ENCODE data around the gene ATP8A2.

The ATP8A2 gene

DNA sequence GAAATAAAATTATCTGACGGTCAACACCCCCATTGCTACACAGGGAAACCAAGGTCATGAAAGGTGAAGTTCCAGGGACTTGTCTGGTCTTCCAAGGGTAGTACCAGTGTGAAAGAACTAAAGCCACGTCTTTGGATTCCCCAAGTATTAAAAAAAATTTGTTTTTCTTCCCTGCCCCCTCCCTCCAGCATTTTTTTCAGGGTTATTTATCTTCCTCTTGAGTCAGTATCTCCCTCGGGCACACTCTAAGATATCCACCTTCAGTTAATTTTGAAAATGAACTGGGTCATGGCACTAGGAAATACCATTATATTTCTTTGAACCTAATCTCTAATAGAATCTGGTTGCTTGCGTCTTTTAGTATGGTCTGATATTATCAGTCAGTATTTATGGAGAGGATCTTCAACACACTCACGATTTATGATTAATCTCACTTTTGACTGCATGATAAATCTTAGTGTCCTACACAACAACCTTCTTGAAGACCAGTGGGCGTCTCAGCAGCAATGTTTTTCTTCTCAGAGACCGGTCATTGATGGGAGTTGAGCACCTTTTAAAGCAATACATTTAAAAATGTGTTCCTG, 9.1 kb downstream of the ATP8A2 start:
- DNase-seq (ENCODE audit: low read depth in 2 of 2) = no peak

- no peak for DNase-seq (ENCODE audit: low read depth in 2 of 2)
Observed at GRCh38 chr13:25384758-25385410, 13.1 kb downstream of the ATP8A2 start.

DNA sequence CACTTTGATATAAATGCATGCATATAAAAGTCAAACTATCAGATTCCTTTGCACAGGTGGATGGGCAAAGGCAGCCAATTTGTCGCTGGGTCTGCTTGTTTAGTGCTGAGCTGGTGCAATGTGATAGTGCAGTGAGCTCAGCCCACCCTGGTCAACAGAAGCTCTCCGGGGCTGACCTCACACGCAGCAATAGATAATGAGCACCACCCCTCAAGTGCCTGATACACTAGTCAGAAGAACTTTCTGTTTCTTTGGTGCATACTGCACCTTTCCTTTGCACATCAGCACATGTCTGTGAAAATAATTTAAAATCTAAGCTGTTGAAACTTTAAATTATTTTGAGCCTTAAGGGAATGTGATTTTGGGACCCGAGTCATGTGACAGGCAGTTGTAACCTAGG, 20.2 kb downstream of the ATP8A2 start:
- DNase-seq (ENCODE audit: low read depth in 2 of 2) = no peak

DNA sequence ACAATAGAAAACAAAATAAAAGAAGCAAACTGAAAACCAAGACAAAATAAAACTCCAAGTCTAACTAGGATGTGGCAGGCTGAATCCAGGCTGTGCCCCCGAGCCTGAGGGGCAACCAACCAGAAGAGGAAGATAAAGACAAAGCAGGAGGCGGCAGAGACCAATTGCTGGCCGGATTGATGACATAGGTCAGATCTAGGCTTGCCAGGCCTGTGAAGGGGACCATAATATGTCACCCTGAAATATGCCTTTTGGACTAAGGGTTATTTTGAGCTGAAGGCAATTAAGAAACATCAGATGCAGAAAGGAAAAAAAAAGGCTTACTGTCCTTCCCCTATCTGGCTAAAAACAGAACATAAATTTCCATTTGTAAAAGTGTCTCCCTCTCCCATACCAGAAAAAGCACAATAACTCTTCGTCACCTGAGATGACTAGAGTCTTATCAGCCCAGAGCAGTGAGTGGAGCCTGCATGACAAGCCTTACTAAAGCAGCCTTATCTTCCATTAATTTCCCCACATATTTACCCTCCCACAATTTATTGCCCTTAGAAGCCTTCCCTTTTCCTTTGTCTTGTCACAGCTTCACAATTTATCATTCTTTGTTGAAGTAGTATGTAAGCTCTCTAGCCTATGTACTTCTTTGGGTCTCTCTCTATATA, 22.8 kb downstream of the ATP8A2 start:
- DNase-seq (ENCODE audit: low read depth in 2 of 2) = no peak

GRCh38 chr13:25397763-25398162, 26.0 kb downstream of the ATP8A2 start:
- no peak for DNase-seq (ENCODE audit: low read depth in 2 of 2)

DNA sequence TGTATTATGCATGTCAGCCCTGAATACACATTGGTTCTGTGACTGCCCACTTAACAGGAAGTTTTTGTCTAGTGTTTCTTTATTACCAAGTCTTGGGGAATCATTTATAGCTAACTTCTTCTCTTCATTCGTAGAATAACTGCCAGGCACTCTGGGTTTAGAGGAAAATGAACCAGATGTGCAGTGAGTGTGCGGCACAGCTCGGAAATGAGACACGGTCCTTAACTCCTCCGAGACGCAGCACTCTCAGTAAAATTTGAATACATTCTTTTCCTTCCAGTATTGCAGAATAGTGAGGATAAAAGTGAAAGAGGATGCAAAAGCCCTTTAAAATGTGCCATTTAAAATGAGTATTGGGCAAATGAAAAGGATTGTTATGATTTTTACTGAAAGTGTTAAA, 29.2 kb downstream of the ATP8A2 start:
- no peak for DNase-seq (ENCODE audit: low read depth in 2 of 2)

GRCh38 chr13:25401958-25402357, 30.2 kb downstream of the ATP8A2 start:
- DNase-seq (ENCODE audit: low read depth in 2 of 2) = no peak

DNA sequence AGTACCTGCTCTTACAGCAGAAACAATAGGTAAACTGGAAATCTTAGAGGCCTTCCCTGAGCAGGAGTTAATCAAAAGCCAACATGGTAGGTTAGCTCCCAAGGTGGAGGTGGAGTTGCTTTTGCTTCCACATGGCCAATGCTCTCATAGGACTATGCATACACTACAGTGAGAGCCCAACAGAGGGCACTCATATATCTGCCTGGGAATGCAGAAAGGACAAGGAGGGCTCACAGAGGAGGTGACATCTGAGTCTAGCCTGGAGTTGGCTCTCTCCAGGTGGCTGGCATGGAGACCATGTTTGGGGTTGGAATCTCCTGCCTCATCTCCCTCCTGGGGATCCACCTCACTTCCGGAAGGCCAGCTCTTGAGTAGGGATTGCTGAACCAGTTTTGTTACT, 34.6 kb downstream of the ATP8A2 start:
- no peak for DNase-seq (ENCODE audit: low read depth in 2 of 2)

DNA sequence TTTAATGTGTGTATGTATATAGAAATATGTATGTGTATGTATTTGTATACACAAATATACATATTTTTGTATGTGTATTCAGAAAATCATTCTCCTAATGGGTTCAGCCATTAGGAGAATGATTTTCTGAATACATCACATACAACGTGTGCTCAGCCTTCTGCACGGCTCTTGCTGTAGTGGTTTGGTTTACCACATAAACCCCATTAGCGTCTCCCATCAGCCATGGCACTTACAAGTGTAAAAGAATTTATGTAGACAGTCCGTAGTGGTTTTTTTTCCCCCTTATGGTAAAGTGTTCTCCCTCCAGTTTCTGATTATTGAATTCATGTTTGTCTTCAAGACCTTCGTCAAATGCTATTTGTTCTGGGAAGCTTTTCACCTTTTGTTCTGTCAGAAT, 38.2 kb downstream of the ATP8A2 start:
- DNase-seq (ENCODE audit: low read depth in 2 of 2) = no peak

DNA sequence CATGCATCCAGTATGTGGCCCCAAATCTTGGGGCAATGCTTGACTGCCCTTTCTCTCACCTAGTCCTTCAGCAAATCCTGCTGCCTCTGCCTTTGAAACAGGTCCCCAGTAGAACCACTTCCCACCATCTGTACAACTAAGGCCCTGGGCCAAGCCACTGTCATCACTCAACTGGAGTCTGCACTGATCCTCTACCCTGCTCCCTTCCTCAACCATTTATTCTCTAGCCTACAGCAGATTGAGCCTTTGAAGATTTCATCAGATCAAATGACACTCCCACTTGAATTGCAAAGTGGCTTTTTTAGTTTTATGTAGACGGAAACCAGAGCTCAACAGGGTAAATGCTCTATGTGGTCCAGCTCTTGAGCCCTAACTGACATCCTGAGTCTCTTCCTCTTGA, 43.5 kb downstream of the ATP8A2 start:
- DNase-seq (ENCODE audit: low read depth in 2 of 2) = no peak

DNA sequence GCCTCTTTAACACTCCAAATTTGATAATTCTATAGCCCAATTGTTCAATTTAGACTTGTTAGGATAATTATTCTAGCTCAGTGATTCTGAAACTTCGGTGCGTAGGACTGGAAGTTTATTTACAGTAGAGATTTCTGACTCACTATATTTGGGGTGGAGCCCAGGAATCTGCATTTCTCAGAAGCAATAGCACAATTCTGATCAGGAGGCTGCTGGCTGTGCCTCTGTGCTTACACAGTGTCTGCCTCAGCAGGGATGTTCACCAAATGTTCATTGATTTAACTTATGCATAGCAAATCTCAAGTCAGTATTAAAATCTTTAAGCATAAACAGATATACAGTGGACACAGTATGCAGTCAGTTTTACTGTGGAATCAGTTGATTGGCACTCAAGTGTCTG, 45.8 kb downstream of the ATP8A2 start:
- no peak for DNase-seq (ENCODE audit: low read depth in 2 of 2)

DNA sequence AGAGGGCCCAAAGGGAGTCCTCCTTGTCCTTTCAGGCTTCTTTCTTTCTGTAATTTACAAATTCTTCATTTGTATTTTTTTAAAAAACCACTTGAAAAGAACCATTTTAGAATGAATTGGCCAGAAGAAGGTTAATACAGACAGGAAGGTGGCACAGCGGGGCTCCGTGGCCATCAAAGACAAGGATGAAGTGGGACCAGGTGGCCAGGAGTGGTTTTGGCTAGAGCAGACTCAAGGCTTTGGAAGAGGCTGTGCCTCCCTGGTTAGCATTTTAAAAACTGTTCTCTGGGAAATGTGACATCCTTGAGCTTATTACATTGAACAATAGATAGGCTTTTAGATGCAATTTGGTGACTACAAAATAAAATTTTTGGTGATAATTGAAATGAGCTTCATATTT, 48.4 kb downstream of the ATP8A2 start:
- DNase-seq (ENCODE audit: low read depth in 2 of 2) = no peak

GRCh38 chr13:25421612-25422011, 49.8 kb downstream of the ATP8A2 start:
- DNase-seq (ENCODE audit: low read depth in 2 of 2) = no peak

GRCh38 chr13:25422153-25422552, 50.4 kb downstream of the ATP8A2 start:
- DNase-seq (ENCODE audit: low read depth in 2 of 2) = no peak

GRCh38 chr13:25423831-25424230, 52.1 kb downstream of the ATP8A2 start:
- DNase-seq (ENCODE audit: low read depth in 2 of 2) = no peak

GRCh38 chr13:25429466-25429865, 57.7 kb downstream of the ATP8A2 start:
- no peak for DNase-seq (ENCODE audit: low read depth in 2 of 2)

- DNase-seq (ENCODE audit: low read depth in 2 of 2) = no peak
Observed at GRCh38 chr13:25432691-25433090, 60.9 kb downstream of the ATP8A2 start.

GRCh38 chr13:25440061-25440460, 68.3 kb downstream of the ATP8A2 start:
- no peak for DNase-seq (ENCODE audit: low read depth in 2 of 2)

GRCh38 chr13:25446261-25446660, 74.5 kb downstream of the ATP8A2 start:
- no peak for DNase-seq (ENCODE audit: low read depth in 2 of 2)

GRCh38 chr13:25447396-25447795, 75.6 kb downstream of the ATP8A2 start:
- no peak for DNase-seq (ENCODE audit: low read depth in 2 of 2)

DNA sequence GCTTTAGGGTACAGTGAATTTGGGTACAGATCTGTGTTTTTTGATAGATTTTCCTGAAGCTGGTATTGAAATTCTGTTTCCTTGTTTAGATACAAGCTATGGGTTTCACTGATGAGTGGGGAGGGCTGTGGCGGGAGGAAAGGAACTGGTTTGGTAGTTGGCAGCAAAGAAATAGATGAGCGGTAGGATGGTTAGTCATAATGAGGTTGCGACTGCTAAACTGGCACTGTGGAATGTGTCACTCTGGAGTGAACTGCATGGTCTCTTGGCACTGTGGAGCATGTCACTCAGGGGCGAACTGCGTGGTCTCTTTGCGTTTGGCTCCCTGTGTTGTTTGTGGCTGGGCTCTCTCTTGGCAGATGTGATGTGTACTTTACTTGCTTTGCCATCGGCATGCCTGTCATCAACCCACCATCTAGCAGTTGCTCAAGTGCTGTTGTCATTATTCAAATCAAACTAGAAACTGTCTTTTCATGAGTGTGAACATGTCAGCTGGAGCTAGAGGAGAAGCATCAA, 82.1 kb downstream of the ATP8A2 start:
- no peak for DNase-seq (ENCODE audit: low read depth in 2 of 2)

GRCh38 chr13:25455146-25455545, 83.4 kb downstream of the ATP8A2 start:
- DNase-seq (ENCODE audit: low read depth in 2 of 2) = no peak

GRCh38 chr13:25457566-25457965, 85.8 kb downstream of the ATP8A2 start:
- DNase-seq (ENCODE audit: low read depth in 2 of 2) = no peak

Data from stimulated activated CD4-positive, alpha-beta T cell treated with anti-CD3 and anti-CD28 coated beads, Interleukin-15, amount 100 ng/mL, for 48 hours (primary cell).